NT2/D1 (cell line): Measurements from ENCODE around the gene FLOT2.

Source experiments
- SUZ12 ChIP-seq: IDR thresholded peaks from 2 replicates; pipeline ENCODE4 v1.6.1; 2011; ENCODE audit not compliant: insufficient read length, insufficient read depth; ENCODE audit errors: extremely low read depth
- YY1 ChIP-seq: IDR thresholded peaks from 2 replicates; pipeline ENCODE4 v1.6.1; 2011; ENCODE audit not compliant: insufficient read length, insufficient read depth
- ZNF274 ChIP-seq: IDR thresholded peaks from 2 replicates; pipeline ENCODE4 v1.6.1; 2011; ENCODE audit warnings: mild to moderate bottlenecking, low read depth, low read length

GRCh38 chr17:28892024-28892423, 5.5 kb downstream of the FLOT2 start:
- TF ChIP-seq YY1 (no peak), ZNF274 (no peak), SUZ12 (no peak)
